ENCODE measurements around the gene PFKFB2.

Gene PFKFB2

GRCh38 chr1:207006914-207007313 lies 46.2 kb upstream of the PFKFB2 start:
- peaks cover 0 to 8% of the 10 kb centered on the region in 2 donors for H3K4me1 ChIP-seq (ENCODE audit: control insufficient read depth in 2 of 2, insufficient read depth in 1 of 2, low read depth in 1 of 2, low read length in 2 of 2)
- H3K27ac ChIP-seq (replicated peaks; ENCODE audit: low read length), result no peak overlapping the region

GRCh38 chr1:207007352-207008033 lies 45.6 kb upstream of the PFKFB2 start:
- Histone ChIP-seq H3K14ac (ENCODE audit: low read length) (no peak overlapping the region), H2BK15ac (ENCODE audit: low read length) (no peak overlapping the region), H3K27me3 (ENCODE audit: control insufficient read depth in 3 of 3, insufficient read depth in 3 of 3, low read depth in 1 of 3, low read length in 3 of 3) (peaks cover 0 to 43% (median 0%) of the 10 kb centered on the region in 3 experiments), H2BK120ac (ENCODE audit: low read depth, low read length) (no peak overlapping the region), H4K91ac (ENCODE audit: low read depth, low read length, poor library complexity) (no peak overlapping the region), H2AK5ac (ENCODE audit: low read depth, low read length) (no peak overlapping the region), H3K4me3 (ENCODE audit: low read length in 2 of 2) (no peak overlapping the region), H3K9ac (ENCODE audit: low read depth, low read length, poor library complexity) (no peak overlapping the region), H2BK5ac (ENCODE audit: low read length) (no peak overlapping the region), H3K27ac (replicated peaks; ENCODE audit: low read length) (no peak overlapping the region), H3K4me1 (ENCODE audit: control insufficient read depth in 2 of 2, insufficient read depth in 1 of 2, low read depth in 1 of 2, low read length in 2 of 2) (peaks cover 0 to 8% of the 10 kb centered on the region in 2 donors), H2AFZ (ENCODE audit: low read length) (no peak overlapping the region), H3K23ac (ENCODE audit: low read depth, low read length, poor library complexity) (no peak overlapping the region), H3K4ac (ENCODE audit: low read length) (no peak overlapping the region), H3K4me2 (ENCODE audit: insufficient read depth, low read length, poor library complexity, severe bottlenecking) (no peak overlapping the region), H2BK12ac (ENCODE audit: low read length) (no peak overlapping the region), H3K79me1 (ENCODE audit: low read depth, low read length) (no peaks in the 10 kb centered on the region), H3K18ac (ENCODE audit: low read length) (no peak overlapping the region), H4K8ac (ENCODE audit: low read depth, low read length) (no peak overlapping the region), H3K9me3 (replicated peaks in 1 of 2; ENCODE audit: control insufficient read depth in 2 of 2, insufficient read depth in 1 of 2, low read depth in 1 of 2, low read length in 2 of 2) (no peaks in the 10 kb centered on the region), H3K36me3 (replicated peaks in 1 of 2; ENCODE audit: control insufficient read depth in 2 of 2, insufficient read depth in 2 of 2, low read length in 2 of 2) (no peaks in the 10 kb centered on the region)
- DNase-seq (ENCODE audit: low spot score), result peak; percentile 37
- no CpG with 5 or more reads among the region's 5 CpGs for WGBS, 2 donors (ENCODE audit: extremely low coverage in 2 of 2, insufficient read length in 2 of 2, insufficient replicate concordance in 1 of 2)

More at GRCh38 chr1:207006914-207007313, 46.2 kb upstream of the PFKFB2 start:
- H3K14ac ChIP-seq (ENCODE audit: low read length), result no peak overlapping the region
- no peaks in the 10 kb centered on the region for H3K79me1 ChIP-seq (ENCODE audit: low read depth, low read length)
- no peak overlapping the region for H2BK5ac ChIP-seq (ENCODE audit: low read length)
- H3K23ac ChIP-seq (ENCODE audit: low read depth, low read length, poor library complexity), result no peak overlapping the region
- H4K91ac ChIP-seq (ENCODE audit: low read depth, low read length, poor library complexity), result no peak overlapping the region
- no peak overlapping the region for H2AFZ ChIP-seq (ENCODE audit: low read length)
- H3K4me2 ChIP-seq (ENCODE audit: insufficient read depth, low read length, poor library complexity, severe bottlenecking), result no peak overlapping the region
- H2BK120ac ChIP-seq (ENCODE audit: low read depth, low read length), result no peak overlapping the region
- H3K9ac ChIP-seq (ENCODE audit: low read depth, low read length, poor library complexity), result no peak overlapping the region
- H3K4ac ChIP-seq (ENCODE audit: low read length), result no peak overlapping the region
- WGBS, 2 donors (ENCODE audit: extremely low coverage in 2 of 2, insufficient read length in 2 of 2, insufficient replicate concordance in 1 of 2), result no CpG with 5 or more reads among the region's 3 CpGs
- H2BK15ac ChIP-seq (ENCODE audit: low read length), result no peak overlapping the region
- H3K36me3 ChIP-seq (replicated peaks in 1 of 2; ENCODE audit: control insufficient read depth in 2 of 2, insufficient read depth in 2 of 2, low read length in 2 of 2), result no peaks in the 10 kb centered on the region
- peaks cover 0 to 43% (median 0%) of the 10 kb centered on the region in 3 experiments for H3K27me3 ChIP-seq (ENCODE audit: control insufficient read depth in 3 of 3, insufficient read depth in 3 of 3, low read depth in 1 of 3, low read length in 3 of 3)
- no peak overlapping the region for H2BK12ac ChIP-seq (ENCODE audit: low read length)
- H3K9me3 ChIP-seq (replicated peaks in 1 of 2; ENCODE audit: control insufficient read depth in 2 of 2, insufficient read depth in 1 of 2, low read depth in 1 of 2, low read length in 2 of 2), result no peaks in the 10 kb centered on the region
- no peak overlapping the region for H3K18ac ChIP-seq (ENCODE audit: low read length)
- H3K4me3 ChIP-seq (ENCODE audit: low read length in 2 of 2), result no peak overlapping the region
- DNase-seq (ENCODE audit: low spot score), result no peak
- no peak overlapping the region for H2AK5ac ChIP-seq (ENCODE audit: low read depth, low read length)
- H4K8ac ChIP-seq (ENCODE audit: low read depth, low read length), result no peak overlapping the region

GRCh38 chr1:207009182-207009850 lies 43.8 kb upstream of the PFKFB2 start:
- H3K36me3 ChIP-seq (replicated peaks in 1 of 2; ENCODE audit: control insufficient read depth in 2 of 2, insufficient read depth in 2 of 2, low read length in 2 of 2), result no peaks in the 10 kb centered on the region
- H2BK5ac ChIP-seq (ENCODE audit: low read length), result no peak overlapping the region
- no peak overlapping the region for H2BK12ac ChIP-seq (ENCODE audit: low read length)
- DNase-seq (ENCODE audit: low spot score), result no peak
- H3K4me1 ChIP-seq (ENCODE audit: control insufficient read depth in 2 of 2, insufficient read depth in 1 of 2, low read depth in 1 of 2, low read length in 2 of 2), result no peaks in the 10 kb centered on the region
- no peak overlapping the region for H3K18ac ChIP-seq (ENCODE audit: low read length)
- H2AFZ ChIP-seq (ENCODE audit: low read length), result no peak overlapping the region
- H2AK5ac ChIP-seq (ENCODE audit: low read depth, low read length), result no peak overlapping the region
- H3K4me3 ChIP-seq (ENCODE audit: low read length in 2 of 2), result no peak overlapping the region
- no peak overlapping the region for H4K91ac ChIP-seq (ENCODE audit: low read depth, low read length, poor library complexity)
- no peaks in the 10 kb centered on the region for H3K9me3 ChIP-seq (replicated peaks in 1 of 2; ENCODE audit: control insufficient read depth in 2 of 2, insufficient read depth in 1 of 2, low read depth in 1 of 2, low read length in 2 of 2)
- H3K27me3 ChIP-seq (ENCODE audit: control insufficient read depth in 3 of 3, insufficient read depth in 3 of 3, low read depth in 1 of 3, low read length in 3 of 3), result peaks cover 0 to 45% (median 0%) of the 10 kb centered on the region in 3 experiments
- no peak overlapping the region for H4K8ac ChIP-seq (ENCODE audit: low read depth, low read length)
- H2BK120ac ChIP-seq (ENCODE audit: low read depth, low read length), result no peak overlapping the region
- no peaks in the 10 kb centered on the region for H3K79me1 ChIP-seq (ENCODE audit: low read depth, low read length)
- no peak overlapping the region for H3K4me2 ChIP-seq (ENCODE audit: insufficient read depth, low read length, poor library complexity, severe bottlenecking)
- H3K14ac ChIP-seq (ENCODE audit: low read length), result no peak overlapping the region
- no peak overlapping the region for H3K4ac ChIP-seq (ENCODE audit: low read length)
- no peak overlapping the region for H3K23ac ChIP-seq (ENCODE audit: low read depth, low read length, poor library complexity)
- no peak overlapping the region for H2BK15ac ChIP-seq (ENCODE audit: low read length)
- no peak overlapping the region for H3K27ac ChIP-seq (replicated peaks; ENCODE audit: low read length)
- WGBS, 2 donors (ENCODE audit: extremely low coverage in 2 of 2, insufficient read length in 2 of 2, insufficient replicate concordance in 1 of 2), result no CpG with 5 or more reads among the region's 10 CpGs
- no peak overlapping the region for H3K9ac ChIP-seq (ENCODE audit: low read depth, low read length, poor library complexity)

- WGBS, 2 donors (ENCODE audit: extremely low coverage in 2 of 2, insufficient read length in 2 of 2, insufficient replicate concordance in 1 of 2), result no CpG with 5 or more reads among the region's 7 CpGs
- H3K9ac ChIP-seq (ENCODE audit: low read depth, low read length, poor library complexity), result no peak overlapping the region
- no peaks in the 10 kb centered on the region for H3K9me3 ChIP-seq (replicated peaks in 1 of 2; ENCODE audit: control insufficient read depth in 2 of 2, insufficient read depth in 1 of 2, low read depth in 1 of 2, low read length in 2 of 2)
- no peaks in the 10 kb centered on the region for H3K36me3 ChIP-seq (replicated peaks in 1 of 2; ENCODE audit: control insufficient read depth in 2 of 2, insufficient read depth in 2 of 2, low read length in 2 of 2)
- H4K91ac ChIP-seq (ENCODE audit: low read depth, low read length, poor library complexity), result no peak overlapping the region
- H4K8ac ChIP-seq (ENCODE audit: low read depth, low read length), result no peak overlapping the region
- H3K4me1 ChIP-seq (ENCODE audit: control insufficient read depth in 2 of 2, insufficient read depth in 1 of 2, low read depth in 1 of 2, low read length in 2 of 2), result no peaks in the 10 kb centered on the region
- no peak for DNase-seq (ENCODE audit: low spot score)
- no peak overlapping the region for H3K18ac ChIP-seq (ENCODE audit: low read length)
- no peak overlapping the region for H3K14ac ChIP-seq (ENCODE audit: low read length)
- no peak overlapping the region for H2BK15ac ChIP-seq (ENCODE audit: low read length)
- no peak overlapping the region for H3K4me2 ChIP-seq (ENCODE audit: insufficient read depth, low read length, poor library complexity, severe bottlenecking)
- H2BK5ac ChIP-seq (ENCODE audit: low read length), result no peak overlapping the region
- H3K27ac ChIP-seq (replicated peaks; ENCODE audit: low read length), result no peak overlapping the region
- no peak overlapping the region for H2AK5ac ChIP-seq (ENCODE audit: low read depth, low read length)
- no peak overlapping the region for H2BK12ac ChIP-seq (ENCODE audit: low read length)
- no peak overlapping the region for H3K4me3 ChIP-seq (ENCODE audit: low read length in 2 of 2)
- H2BK120ac ChIP-seq (ENCODE audit: low read depth, low read length), result no peak overlapping the region
- no peak overlapping the region for H3K23ac ChIP-seq (ENCODE audit: low read depth, low read length, poor library complexity)
- H3K79me1 ChIP-seq (ENCODE audit: low read depth, low read length), result no peaks in the 10 kb centered on the region
- no peak overlapping the region for H3K4ac ChIP-seq (ENCODE audit: low read length)
- peaks cover 0 to 45% (median 0%) of the 10 kb centered on the region in 3 experiments for H3K27me3 ChIP-seq (ENCODE audit: control insufficient read depth in 3 of 3, insufficient read depth in 3 of 3, low read depth in 1 of 3, low read length in 3 of 3)
- no peak overlapping the region for H2AFZ ChIP-seq (ENCODE audit: low read length)
Measured at GRCh38 chr1:207009945-207010344, 43.1 kb upstream of the PFKFB2 start.

Data from neuronal stem cell (in vitro differentiated cells).